Measurements from ENCODE around the gene LARP1B.

DNA sequence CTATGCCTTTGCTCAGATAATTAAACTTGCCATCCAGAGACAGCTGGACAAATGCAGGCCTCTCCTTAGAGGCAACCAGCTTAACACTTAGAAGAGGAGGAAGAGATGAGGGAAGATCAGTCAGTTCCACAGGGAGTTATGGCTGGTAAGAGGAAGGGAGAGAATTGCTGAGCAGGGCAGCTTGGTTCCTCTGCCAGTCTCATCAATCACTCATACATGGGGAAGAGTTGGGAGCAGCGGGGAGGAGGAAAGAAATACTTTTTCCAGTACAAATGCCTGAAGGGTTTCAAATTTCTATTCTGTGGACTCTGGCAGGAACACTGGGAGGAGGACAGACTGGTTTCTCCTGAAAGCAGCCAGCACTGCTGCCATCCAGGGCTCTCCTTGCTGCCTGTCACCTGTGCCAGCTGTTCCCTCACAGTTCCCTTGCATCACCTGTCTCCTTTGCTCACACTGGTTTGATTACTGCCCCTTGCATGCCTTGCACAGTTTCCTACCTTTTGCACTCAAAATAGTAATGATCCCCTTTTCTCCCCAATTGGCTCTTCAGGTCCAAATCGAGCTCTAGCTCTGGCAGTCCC, 167.0 kb downstream of the LARP1B start:
- TF ChIP-seq, protein P1, sequence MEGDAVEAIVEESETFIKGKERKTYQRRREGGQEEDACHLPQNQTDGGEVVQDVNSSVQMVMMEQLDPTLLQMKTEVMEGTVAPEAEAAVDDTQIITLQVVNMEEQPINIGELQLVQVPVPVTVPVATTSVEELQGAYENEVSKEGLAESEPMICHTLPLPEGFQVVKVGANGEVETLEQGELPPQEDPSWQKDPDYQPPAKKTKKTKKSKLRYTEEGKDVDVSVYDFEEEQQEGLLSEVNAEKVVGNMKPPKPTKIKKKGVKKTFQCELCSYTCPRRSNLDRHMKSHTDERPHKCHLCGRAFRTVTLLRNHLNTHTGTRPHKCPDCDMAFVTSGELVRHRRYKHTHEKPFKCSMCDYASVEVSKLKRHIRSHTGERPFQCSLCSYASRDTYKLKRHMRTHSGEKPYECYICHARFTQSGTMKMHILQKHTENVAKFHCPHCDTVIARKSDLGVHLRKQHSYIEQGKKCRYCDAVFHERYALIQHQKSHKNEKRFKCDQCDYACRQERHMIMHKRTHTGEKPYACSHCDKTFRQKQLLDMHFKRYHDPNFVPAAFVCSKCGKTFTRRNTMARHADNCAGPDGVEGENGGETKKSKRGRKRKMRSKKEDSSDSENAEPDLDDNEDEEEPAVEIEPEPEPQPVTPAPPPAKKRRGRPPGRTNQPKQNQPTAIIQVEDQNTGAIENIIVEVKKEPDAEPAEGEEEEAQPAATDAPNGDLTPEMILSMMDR (IDR thresholded peaks at IDR 0.05), result no peak
- no peak for TF ChIP-seq ZFX (IDR thresholded peaks at IDR 0.05; ENCODE audit: borderline replicate concordance)

Data from 22Rv1 (cell line).